Middle frontal gyrus (tissue), 1 donor: ENCODE results near the gene TMEM107.
"Not testable (repeated sequence)": the region's sequence is repeated elsewhere in the genome, so short reads cannot be mapped to it uniquely, and the experiment has no call there.

Source experiments
- DNase-seq: peaks from one replicate; pipeline ENCODE4 v3.0.0-alpha.2; 2015; ENCODE audit warnings: low spot score; ENCODE audit errors: extremely low spot score

TMEM107 gene

DNA sequence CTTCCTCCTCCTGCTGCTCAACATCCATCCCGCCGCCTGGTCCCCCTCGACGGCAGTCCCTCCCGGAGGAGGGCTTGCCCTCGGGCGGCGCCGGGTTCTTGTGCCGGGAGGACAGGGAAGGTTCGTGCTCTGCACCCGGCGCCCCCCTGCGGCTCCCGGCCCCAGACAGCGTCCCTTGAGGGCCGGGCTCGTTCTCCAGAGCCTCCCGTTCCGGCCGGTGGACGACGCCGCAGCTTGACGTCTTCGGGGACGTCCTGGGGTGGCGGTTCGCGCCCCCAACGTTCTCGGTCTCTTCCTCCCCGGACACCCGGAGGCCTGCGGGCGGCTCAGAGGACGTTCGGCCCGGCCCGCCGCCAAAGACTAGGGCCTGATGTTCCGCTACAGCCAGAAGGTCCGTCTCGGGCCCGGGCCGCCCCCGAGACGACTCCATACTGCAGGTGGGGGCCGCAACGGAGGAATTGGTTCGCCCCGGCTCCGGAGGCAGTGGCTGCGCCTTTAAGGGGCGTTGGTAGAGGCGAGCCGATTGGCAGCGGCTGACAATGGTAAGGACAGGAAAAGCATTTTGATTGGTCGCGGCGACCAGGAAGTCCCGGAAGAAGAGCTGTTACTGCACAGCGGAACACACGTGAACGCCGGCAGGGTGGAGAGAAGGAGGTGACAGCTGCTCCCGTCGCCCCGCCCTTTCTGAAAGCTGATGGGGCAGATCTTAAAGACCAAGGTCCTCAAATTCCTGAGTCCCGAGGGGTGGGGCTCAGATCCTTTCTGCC is 13.7 kb upstream of the TMEM107 start, which contains the start of gene BORCS6:
BORCS6 (minus strand) TSS at position 470 of the 767 bp plus-strand sequence; CDS start at position 430, 40 bp downstream.
- peak; percentile 92 for DNase-seq

DNA sequence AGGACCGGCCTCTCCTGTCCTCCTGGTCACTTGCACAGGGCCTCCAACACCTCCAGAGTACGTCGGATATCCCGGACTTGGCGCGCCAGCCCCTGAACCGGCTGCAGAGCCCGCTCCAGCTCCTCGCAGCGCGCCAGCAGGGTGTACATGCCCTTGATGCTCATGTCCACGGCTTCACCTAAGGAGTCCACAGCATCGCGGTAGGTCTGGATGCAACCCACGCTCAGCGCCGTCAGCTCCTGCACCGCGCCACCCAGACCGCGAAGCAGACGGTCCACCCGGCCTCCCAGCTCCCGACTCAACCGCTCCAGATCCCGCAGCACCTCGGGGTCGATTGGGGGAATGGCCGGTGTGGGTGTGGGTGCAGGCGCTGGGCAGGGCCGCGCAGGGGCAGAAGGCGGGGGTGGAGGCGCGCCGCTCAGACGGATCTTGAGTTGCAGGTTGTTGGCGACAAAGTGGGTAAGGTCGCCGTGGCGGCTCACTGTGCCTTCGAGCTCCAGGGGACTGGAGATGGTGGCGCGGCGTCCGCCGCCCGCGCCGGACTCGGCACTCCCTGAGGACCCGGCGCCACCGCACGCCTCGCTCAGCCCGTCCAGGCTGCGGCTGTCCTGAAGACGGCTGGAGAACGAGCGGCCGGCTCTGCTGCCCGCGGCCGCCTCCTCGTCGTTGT is 13.0 kb upstream of the TMEM107 start:
- DNase-seq = no peak

DNA sequence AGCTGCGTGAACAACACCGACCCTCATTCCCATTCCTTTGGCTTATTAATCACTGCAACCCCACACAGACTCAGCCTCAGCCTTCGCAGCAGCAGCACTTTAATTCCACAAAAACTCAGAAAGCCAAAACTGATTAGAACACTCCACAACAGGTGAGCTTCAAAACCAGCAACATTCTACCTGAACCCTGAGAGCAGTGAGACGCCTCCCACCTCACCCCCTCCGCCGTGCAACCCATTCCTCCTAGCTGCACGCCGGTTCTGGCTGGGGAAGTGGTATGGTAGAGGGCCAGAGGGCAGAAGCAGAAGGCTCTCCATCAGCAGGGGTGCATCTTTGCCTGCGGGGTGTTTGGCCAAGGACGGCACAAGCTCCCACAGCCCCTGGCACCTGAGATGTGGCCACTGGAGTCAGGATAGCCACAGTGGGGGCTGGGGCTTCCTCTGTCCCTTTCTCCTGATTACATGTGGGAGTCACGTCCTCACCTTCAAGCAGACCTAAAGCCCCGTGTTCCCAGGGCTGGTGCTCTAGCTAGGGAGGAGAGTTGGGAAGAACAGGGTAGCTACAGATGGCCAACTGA is 12.2 kb upstream of the TMEM107 start:
- no peak for DNase-seq

DNA sequence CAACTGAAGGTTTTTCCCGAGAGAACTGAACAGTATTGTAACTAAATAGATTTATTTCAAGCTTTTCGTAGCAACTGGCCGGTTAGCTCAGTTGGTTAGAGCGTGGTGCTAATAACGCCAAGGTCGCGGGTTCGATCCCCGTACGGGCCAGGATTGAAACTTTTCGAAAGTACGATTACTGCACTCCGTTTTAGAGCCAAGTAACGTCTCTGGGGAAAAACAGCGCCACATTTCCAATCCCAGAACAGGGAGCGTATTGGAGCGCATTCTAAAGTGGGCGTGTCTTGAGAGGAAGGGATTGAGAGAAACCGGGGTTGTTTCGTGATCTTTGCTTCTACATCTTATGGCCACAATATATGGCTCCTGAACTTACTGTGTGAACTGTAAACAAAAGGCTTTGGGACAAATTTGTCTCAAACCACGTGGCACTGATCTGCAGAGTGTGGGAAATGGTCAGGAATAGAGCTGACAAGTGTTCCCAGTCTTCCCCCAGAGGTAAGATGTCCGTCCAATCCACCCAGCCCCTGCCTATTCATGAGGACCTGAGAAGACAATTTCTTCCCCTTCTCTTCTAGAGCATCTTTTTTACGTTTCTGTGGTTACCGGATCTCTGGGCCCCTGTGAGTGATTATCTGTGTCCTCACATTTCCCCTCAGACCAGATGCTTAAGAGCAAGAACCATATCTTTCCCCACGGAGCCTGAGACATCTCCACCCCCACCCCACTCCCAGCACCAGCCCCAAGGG is 11.5 kb upstream of the TMEM107 start:
- DNase-seq = peak; percentile 94

DNA sequence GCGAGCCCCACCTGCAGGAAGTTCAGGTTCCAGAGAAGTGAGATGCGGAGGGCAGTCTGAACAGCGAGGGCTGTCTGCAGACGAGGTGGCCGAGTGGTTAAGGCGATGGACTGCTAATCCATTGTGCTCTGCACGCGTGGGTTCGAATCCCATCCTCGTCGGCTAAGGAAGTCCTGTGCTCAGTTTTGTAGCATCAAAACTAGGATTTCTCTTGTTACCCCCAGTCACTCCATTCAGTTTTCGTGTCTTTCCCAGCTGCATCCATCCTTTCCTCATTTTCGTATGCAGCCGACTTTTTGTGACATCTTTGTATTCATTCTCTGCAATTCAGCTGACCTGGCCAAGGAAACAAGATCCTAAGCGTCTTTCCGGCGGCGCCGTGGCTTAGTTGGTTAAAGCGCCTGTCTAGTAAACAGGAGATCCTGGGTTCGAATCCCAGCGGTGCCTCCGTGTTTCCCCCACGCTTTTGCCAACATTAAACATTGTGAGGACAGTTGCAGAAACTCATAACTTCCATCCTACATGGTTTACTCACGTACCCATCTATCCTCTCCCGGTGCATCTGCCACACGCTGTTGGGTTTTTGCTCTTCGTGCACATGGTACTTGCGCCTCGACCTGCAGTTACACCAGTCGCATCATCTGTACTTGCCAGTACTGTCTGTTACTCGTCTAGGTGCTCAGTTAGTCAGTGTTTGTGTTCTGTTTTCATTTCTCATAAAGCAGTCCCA is 10.8 kb upstream of the TMEM107 start:
- peak; percentile 76 for DNase-seq

DNA sequence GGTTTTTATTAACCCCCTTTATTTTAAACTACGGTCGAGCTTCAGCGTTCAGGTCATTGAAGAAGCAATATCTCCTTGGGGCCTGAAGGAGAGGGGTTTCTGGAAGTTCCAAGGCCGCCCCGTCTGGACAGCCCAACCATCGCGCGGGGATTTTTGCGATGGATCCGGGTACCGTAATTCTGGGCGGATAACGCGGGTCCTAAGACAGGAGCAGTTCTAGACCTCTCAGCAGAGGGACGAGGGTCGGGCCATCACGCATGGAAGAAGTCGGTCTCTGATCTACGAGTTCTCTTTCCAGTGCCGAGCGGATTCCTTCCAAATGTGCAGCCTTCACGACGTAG is 10.2 kb upstream of the TMEM107 start:
- no peak for DNase-seq

DNA sequence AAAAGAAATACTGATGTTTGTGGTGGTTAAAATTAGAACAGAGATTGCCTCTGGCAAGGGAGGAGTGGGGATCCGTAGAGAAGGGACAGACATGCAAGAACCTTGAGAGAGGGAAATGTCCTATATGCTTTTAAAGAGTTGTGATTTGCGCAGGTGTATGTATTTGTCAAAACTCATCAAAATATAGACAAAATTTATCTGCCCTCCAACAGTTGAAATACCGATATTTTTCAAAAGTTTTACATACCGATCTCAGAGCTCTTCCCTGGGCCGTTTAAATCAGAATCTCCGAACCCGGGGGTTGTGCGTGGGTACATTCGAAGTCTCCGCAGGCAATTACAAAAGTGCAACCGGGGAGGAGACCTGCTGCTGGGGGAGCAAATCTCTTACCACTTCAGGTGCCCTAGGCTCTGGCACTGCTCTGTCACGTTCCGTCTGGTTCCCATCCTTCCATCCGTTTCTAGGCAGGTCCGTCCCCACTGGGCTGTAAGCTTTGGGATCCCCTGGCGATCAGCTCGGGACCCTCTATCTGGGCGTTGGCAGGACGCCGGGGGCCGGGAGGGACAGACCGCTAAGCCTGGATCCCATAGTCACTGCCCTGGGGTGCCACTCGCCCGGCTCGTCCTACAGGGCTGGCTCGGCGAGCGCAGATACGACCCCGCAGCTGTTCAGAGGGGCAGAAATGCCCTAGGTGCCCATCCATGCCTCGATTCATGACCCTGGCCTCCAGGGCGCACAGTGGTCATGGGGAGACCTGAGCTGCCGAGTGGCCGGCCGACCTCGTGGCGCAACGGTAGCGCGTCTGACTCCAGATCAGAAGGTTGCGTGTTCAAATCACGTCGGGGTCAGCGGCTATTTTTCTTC is 9.6 kb upstream of the TMEM107 start:
- peak; percentile 80 for DNase-seq

DNA sequence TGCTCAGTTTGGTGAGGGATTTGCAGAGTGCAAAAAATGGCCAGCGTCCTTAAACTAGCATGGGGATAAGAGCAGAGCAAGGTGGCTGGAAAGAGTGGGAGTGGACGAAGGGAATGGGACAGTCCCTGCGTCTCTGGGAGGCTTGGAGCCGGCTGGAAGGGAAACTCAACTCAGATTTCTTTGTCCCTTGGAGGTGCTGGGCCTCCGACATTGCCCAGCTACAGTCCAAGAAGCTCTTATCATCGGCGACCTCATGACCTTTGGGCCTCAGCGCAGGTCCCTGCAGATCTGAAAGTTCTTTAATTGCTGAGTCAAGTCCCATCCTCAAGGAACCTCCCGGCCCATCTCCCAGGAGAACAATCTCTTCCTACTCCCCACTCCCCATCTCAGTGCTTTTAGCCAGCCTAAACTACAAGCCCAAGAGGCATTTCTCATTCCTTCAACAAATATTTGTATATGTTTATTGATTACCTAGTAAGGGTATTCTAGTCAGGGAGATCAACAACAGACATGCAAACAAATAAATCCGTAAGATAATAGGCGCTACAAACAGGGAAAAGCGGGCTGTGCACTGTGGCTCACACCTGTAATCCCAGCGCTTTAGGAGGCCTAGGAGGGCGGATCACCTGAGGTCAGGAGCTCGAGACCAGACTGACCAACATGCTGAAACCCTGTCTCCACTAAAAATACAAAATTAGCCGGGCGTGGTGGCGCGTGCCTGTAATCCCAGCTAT is 985 bp upstream of the TMEM107 start:
- no peak for DNase-seq

DNA sequence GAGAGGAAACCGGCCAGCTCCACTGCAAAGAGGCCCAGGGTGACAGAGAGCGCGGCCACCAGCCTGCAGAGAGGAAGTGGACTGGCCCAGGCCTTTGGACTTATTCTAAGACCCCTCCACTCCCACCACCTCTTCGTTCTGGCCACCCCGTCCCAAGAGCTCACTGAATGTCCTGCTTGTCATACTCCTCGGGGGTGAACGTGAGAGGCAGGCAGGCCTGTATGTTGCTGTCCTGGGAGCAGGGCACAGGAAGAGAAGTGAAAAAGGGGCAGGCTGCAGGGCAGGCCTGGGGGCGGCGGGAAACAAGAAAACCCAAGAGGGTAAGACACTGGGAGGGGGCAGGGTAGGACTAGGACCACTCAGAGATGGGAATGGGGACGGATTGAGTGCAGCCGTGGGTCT is 384 bp downstream of the TMEM107 start:
- DNase-seq = no peak

DNA sequence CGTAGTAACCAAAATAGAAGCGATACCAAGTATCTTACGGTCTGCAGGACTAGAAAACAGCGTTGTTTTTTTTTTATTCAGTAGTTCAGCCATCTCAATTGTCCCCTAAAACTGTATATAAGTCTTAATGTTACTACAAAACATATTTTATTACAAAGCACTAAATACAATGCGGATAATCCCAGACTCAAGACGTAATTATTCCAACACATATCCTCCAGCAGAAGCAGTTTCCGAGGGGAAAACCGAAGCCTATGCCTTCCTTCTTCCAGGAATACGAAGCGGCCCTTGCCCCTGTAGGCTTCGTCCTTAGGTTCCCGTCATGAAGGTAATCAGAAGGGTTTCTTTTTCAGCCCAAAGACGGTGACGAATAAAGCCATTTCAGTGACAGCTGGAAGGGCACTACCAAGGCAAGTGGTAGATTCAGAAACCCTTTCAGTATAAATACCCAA is 2.3 kb downstream of the TMEM107 start:
- peak; percentile 86 for DNase-seq

DNA sequence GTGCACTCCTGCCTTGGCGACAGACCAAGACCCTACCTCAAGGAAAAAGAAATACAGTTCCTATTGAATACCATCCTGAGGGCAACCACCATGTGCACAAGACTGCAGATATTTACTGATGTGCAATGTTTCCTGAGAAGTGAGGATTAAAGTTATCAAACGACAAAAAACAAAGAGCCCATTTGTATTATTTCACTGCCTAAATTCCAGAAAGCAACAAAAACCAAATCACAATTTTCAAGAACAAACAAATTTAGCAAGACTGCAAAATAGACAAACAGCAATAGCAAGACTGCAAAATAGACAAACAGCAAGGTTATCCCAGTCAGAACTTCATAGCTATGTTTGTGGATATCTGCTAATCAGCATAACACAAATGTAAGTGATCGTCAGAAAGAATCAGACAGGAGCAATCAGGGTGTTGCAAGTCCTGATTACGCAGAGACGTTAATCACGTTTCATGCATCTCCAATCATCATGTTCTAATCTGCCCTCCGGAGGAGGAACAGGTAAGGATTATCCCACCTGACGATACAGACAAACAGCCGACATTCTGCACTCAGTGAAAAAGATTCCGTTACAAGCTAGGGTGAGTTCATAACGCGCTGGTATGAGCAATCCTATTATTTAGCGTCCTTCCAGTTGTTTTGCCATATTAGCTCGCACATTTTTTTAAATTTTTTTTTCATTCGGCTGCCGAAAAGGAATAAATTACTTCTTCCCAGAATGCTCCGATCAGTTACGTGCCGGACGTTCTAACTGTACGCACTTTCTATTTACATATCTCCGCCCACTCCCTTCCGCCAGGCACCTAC is 2.9 kb downstream of the TMEM107 start:
- DNase-seq = peak; percentile 69

DNA sequence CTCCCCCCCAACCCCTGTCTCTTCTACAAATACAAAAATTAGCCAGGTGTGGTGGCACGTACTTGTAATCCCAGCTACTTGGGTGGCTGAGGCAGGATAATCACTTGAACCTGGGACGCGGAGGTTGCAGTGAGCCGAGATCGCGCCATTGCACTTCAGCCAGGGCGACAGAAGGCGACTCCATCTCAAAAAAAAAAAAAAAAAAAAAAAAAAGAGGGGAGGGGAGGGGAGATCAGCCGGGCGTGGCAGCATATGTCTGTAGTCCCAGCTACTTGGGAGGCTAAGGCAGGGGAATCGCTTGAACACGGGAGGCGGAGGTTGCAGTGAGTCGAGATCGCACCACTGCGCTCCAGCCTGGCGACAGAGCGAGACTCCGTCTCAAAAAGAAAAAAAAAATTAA is 6.0 kb downstream of the TMEM107 start:
- not testable (repeated sequence) for DNase-seq

DNA sequence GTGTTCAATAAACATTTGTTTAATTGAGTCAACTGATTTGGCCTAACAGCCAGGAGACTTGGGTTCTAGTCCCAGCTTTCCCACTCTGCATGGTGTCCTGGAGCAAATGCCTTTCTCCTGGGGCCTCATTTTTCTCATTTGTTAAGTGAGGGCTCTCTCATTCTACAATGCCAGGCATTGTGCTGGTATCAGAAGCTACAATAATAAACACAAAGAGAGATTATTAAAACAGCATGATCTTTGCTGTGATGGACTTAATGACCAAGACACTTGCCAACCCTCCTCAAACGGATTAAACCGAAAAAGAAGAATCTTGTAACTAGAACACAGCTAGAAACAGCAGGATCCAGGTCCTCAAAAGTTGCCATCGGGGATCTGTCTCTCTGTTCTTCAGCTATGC is 8.7 kb downstream of the TMEM107 start:
- DNase-seq = no peak

DNA sequence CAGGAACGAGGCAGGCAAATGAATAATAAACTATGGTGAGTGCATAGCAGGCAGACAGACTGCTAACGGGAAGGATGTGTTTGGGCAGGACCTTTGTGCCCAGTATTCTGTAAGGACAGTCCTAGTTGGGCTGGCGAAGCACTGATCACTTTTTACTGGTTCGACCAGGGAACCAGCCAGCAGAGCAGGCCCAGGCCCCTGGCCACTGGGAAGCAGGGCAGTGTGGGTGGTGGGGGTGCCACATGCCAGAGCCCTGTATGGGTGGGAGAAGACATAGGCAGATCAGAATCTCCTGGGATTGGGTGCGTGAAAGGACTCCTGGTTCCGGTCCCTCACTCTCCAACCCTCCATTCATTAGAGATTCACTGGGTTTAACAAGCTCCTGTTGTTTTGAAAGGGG is 9.4 kb downstream of the TMEM107 start:
- DNase-seq = no peak

DNA sequence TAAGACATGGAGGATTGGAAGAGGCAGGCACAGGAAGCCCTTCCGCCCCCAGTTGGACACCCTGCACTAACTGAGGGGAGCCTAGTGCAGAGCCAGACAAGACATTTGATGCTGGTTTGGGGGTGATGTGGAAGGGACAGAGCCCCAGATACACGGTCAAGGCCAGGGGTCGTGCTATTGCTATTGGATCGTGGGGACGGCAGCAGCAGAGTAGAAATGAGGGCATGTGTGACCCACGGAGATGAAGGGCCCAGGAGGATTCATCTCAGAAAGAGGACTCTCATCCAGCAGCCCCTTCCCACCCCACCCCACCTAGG is 11.4 kb downstream of the TMEM107 start:
- DNase-seq = no peak

DNA sequence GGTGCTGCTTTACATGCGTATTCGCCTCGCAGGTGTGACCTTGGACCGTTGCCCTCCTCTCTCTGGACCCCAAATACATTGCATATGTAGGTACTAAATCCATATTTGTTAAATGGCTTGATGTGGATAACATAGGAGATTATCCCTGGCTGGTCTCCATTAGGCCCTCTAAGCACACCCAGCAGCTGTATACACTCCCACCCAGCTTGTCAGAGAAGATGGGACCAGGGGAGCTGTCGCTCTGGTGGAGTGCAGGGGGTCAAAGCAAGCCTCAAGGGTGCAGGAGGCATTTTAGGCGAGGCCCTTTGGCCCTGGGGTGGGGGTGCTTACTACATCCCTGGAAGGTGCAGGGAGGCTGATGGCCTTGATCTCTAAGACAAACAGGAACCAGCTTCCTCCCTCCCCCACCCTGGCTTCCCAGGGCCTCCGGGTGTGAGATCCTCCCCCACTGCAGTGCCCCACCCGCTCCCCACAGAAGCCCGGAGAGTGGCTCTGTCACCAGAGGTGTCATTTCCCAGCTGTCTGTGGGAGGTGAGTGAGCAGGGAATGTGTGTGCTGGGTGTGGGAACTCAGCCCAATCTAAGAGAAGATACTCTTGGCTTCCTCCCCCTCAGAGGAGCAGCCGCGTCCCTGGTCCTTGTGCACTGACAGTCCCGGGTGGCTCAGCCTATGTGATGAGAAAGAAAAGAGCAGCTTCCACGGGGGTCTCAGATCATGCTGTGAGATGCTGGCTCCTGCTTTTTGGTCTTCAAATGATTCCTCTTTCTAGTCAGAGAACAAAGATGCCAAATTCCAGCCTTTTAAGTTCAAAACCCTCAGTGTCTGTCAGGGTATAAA is 12.0 kb downstream of the TMEM107 start:
- DNase-seq = no peak

DNA sequence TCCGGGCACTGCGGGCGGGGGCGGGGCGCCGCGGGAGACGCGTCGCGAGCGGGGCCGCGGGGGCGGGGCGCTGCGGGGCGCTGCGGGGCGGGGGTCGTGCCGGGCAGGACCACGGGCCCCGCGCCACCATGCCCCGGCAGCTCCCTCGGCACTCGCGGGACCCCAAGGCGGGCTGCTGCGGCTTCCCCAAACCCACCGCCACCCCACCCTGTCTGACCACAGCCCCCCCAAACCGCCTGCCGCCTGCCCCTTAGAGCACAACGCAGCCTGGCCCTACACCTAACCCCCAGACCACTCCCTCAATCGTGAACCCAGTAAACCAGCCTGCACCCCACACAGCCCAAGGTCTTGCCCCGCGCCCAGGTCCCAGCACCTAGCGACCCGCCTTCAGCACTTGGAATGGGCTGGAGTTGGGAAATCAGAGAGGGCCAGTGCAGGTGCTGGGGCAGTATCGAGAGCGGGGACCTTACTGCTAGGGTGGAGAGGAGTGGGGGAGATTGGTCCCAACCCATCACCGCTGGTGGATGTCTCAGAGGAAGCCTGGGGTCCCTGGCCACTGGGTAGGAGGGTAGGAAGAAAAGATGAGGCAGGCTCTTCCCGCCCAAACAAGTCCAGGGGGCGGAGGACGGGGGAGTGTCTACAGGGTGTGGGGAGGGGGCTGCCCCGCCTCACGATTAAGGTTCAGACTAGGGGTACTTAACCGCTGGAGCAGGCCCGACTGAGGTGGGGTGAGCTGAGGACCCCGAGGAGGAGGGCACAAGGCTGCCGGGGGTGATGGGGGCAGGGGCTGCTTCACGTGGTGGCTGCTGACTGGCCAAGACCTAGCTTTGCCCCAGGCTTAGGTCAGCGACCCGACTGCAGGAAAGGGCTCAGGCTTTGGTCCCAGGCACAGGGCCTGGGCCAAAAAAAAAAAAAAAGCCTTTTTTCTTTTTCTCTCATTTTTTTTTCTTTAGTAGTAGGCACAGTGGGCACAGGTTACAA is 12.9 kb downstream of the TMEM107 start:
- DNase-seq = no peak
